ENCODE results near the gene EFS. TPM values are rescaled to one million over a fixed set of nuclear protein-coding genes. Genes with fewer than 3 reads are reported as not detected.

The EFS gene
- total RNA-seq, 1 donor from 2014 or later: 17.2 TPM

- Histone ChIP-seq H3K4me1 (ENCODE audit: control insufficient read depth in 3 of 3, insufficient read depth in 3 of 3, low read length in 3 of 3) (no peaks in the 10 kb centered on the region), H3K36me3 (ENCODE audit: control insufficient read depth in 3 of 3, insufficient read depth in 3 of 3, low read length in 3 of 3) (no peaks in the 10 kb centered on the region), H3K4me3 (ENCODE audit: low read length in 3 of 3) (no peak overlapping the region), H3K27ac (ENCODE audit: low read depth, low read length) (no peak overlapping the region), H3K27me3 (ENCODE audit: control insufficient read depth in 3 of 3, insufficient read depth in 3 of 3, low read length in 3 of 3) (peaks cover 0 to 6% (median 2%) of the 10 kb centered on the region in 3 donors), H3K9ac (ENCODE audit: low read depth in 1 of 3, low read length in 3 of 3) (no peak overlapping the region), H3K9me3 (ENCODE audit: control insufficient read depth in 3 of 3, low read length in 3 of 3) (no peaks in the 10 kb centered on the region)
These were observed 8.1 kb upstream of the EFS start for GRCh38 chr14:23373041-23373440.

GRCh38 chr14:23372509-23372908 lies 7.5 kb upstream of the EFS start, which contains the start of gene IL25:
IL25 (plus strand) TSS chr14:23372809.
- Histone ChIP-seq H3K27ac (ENCODE audit: low read depth, low read length) (no peak within 1 kb of the TSS), H3K27me3 (ENCODE audit: control insufficient read depth in 3 of 3, insufficient read depth in 3 of 3, low read length in 3 of 3) (peaks cover 0 to 6% (median 6%) of the 10 kb centered on the region in 3 donors), H3K4me3 (ENCODE audit: low read length in 3 of 3) (no peak within 1 kb of the TSS), H3K9ac (ENCODE audit: low read depth in 1 of 3, low read length in 3 of 3) (no peak within 1 kb of the TSS), H3K9me3 (ENCODE audit: control insufficient read depth in 3 of 3, low read length in 3 of 3) (no peaks in the 10 kb centered on the region), H3K36me3 (ENCODE audit: control insufficient read depth in 3 of 3, insufficient read depth in 3 of 3, low read length in 3 of 3) (no peaks in the 10 kb centered on the region), H3K4me1 (ENCODE audit: control insufficient read depth in 3 of 3, insufficient read depth in 3 of 3, low read length in 3 of 3) (no peaks in the 10 kb centered on the region)

GRCh38 chr14:23371865-23372264 lies 6.9 kb upstream of the EFS start:
- H3K27ac ChIP-seq (ENCODE audit: low read depth, low read length): no peak overlapping the region
- H3K4me3 ChIP-seq (ENCODE audit: low read length in 3 of 3): no peak overlapping the region
- H3K9ac ChIP-seq (ENCODE audit: low read depth in 1 of 3, low read length in 3 of 3): no peak overlapping the region
- no peaks in the 10 kb centered on the region for H3K9me3 ChIP-seq (ENCODE audit: control insufficient read depth in 3 of 3, low read length in 3 of 3)
- H3K36me3 ChIP-seq (ENCODE audit: control insufficient read depth in 3 of 3, insufficient read depth in 3 of 3, low read length in 3 of 3): no peaks in the 10 kb centered on the region
- H3K27me3 ChIP-seq (ENCODE audit: control insufficient read depth in 3 of 3, insufficient read depth in 3 of 3, low read length in 3 of 3): peaks cover 0 to 12% (median 6%) of the 10 kb centered on the region in 3 donors
- no peaks in the 10 kb centered on the region for H3K4me1 ChIP-seq (ENCODE audit: control insufficient read depth in 3 of 3, insufficient read depth in 3 of 3, low read length in 3 of 3)

DNA sequence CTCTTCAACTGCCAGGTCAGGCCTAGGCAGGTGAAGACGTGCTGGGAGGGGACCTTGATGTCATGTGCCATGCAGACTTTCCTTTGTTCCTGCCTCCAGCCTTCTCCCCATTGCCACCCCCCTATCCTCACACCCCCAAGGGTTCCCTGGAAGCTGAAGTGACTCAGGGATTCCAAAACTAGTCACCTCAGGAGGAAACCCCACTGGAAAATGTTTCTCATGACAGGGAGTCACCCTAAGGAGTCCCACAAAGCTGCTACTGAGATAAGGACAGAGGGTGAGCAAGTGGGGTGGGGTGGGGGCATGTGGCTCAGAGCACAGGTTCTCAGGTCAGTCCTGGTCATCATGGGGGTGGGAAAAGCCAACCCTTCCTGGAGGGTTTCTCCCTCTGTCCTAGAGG lies 5.2 kb upstream of the EFS start:
- Histone ChIP-seq H3K9ac (ENCODE audit: low read depth in 1 of 3, low read length in 3 of 3) (no peak overlapping the region), H3K4me1 (ENCODE audit: control insufficient read depth in 3 of 3, insufficient read depth in 3 of 3, low read length in 3 of 3) (peaks cover 0 to 7% (median 0%) of the 10 kb centered on the region in 3 donors), H3K27me3 (ENCODE audit: control insufficient read depth in 3 of 3, insufficient read depth in 3 of 3, low read length in 3 of 3) (peaks cover 3 to 16% (median 13%) of the 10 kb centered on the region in 3 donors), H3K4me3 (ENCODE audit: low read length in 3 of 3) (no peak overlapping the region), H3K36me3 (ENCODE audit: control insufficient read depth in 3 of 3, insufficient read depth in 3 of 3, low read length in 3 of 3) (no peaks in the 10 kb centered on the region), H3K9me3 (ENCODE audit: control insufficient read depth in 3 of 3, low read length in 3 of 3) (no peaks in the 10 kb centered on the region), H3K27ac (ENCODE audit: low read depth, low read length) (no peak overlapping the region)

DNA sequence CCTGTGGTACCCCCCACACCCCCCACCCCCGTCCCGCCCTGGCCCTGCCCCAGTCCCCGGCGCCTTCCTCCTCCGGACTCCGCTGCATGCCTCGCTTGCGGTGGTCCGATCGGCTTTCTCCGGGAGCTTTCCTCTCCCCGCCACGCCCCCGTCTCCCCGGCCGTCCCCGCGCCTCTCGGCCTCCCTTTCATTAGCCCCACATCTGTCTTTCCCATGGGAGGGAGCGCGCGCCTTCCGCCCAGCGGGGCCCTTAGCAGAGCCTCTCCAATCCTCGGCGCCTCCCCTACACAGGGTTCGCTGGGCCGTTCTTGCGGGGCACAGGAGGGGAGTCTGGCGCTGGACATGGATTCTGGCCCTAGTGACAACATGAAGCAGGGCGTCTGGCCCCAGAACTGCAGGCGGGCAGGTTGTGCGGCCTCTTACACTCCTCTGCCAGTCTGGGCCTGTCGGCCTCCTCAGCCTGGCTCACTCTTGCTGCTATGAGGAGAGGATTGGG lies 1.5 kb upstream of the EFS start:
- peak overlapping the region; percentile 32 to 69 (median 51) for H3K9ac ChIP-seq (ENCODE audit: low read depth in 1 of 3, low read length in 3 of 3)
- H3K36me3 ChIP-seq (ENCODE audit: control insufficient read depth in 3 of 3, insufficient read depth in 3 of 3, low read length in 3 of 3): no peaks in the 10 kb centered on the region
- H3K4me3 ChIP-seq (ENCODE audit: low read length in 3 of 3): peak overlapping the region in 1 of 3 donors; percentile 13

DNA sequence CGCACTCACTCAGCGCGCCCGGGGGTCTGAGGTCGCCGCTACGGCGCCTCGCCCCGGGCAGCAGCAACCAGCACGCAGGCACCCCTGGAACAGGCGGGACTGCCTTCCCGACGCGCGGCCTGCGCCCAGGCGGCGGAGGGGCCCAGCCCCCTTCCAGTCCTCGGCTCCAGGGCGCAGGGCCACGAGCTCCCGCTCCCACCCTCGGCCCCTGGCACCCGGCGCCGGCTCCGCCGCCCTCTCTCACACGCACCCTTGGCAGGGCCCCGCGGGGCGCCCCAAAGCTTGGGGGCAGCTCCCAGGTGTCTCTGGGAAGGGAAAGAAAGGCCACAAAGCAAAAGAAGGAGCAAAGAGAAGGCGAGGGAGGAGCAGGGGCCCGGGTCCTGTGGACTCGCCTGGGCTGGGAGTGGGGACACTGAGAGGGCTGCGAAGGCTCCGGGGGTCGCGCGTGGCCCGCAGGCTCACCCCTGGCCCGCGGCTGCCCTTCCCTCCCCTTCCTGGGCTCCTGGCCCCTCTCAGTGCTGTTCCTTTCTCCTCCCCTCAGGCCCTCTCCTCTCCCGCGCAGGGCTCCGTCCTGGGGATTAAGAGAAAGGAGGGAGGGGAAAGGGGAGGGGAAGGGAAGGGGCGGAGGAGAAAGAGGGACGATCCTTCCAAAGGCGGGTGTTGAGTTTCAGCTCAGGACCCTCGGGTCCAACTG lies 907 bp upstream of the EFS start:
- Histone ChIP-seq H3K9ac (ENCODE audit: low read depth in 1 of 3, low read length in 3 of 3) (peak overlapping the region; percentile 53 to 77 (median 65)), H3K36me3 (ENCODE audit: control insufficient read depth in 3 of 3, insufficient read depth in 3 of 3, low read length in 3 of 3) (no peaks in the 10 kb centered on the region), H3K27me3 (ENCODE audit: control insufficient read depth in 3 of 3, insufficient read depth in 3 of 3, low read length in 3 of 3) (peaks cover 7 to 27% (median 26%) of the 10 kb centered on the region in 3 donors), H3K4me3 (ENCODE audit: low read length in 3 of 3) (peak overlapping the region; percentile 54 to 64 (median 59)), H3K9me3 (ENCODE audit: control insufficient read depth in 3 of 3, low read length in 3 of 3) (no peaks in the 10 kb centered on the region), H3K4me1 (ENCODE audit: control insufficient read depth in 3 of 3, insufficient read depth in 3 of 3, low read length in 3 of 3) (peaks cover 0 to 16% (median 5%) of the 10 kb centered on the region in 3 donors), H3K27ac (ENCODE audit: low read depth, low read length) (peak overlapping the region; percentile 80)

More for the DNA sequence above, 1.5 kb upstream of the EFS start:
- Histone ChIP-seq H3K9me3 (ENCODE audit: control insufficient read depth in 3 of 3, low read length in 3 of 3) (no peaks in the 10 kb centered on the region), H3K27ac (ENCODE audit: low read depth, low read length) (peak overlapping the region; percentile 80), H3K4me1 (ENCODE audit: control insufficient read depth in 3 of 3, insufficient read depth in 3 of 3, low read length in 3 of 3) (peaks cover 0 to 16% (median 5%) of the 10 kb centered on the region in 3 donors), H3K27me3 (ENCODE audit: control insufficient read depth in 3 of 3, insufficient read depth in 3 of 3, low read length in 3 of 3) (peaks cover 7 to 31% (median 26%) of the 10 kb centered on the region in 3 donors)

GRCh38 chr14:23364164-23365035 lies 572 bp downstream of the EFS start:
- no peaks in the 10 kb centered on the region for H3K9me3 ChIP-seq (ENCODE audit: control insufficient read depth in 3 of 3, low read length in 3 of 3)
- peaks cover 0 to 16% (median 5%) of the 10 kb centered on the region in 3 donors for H3K4me1 ChIP-seq (ENCODE audit: control insufficient read depth in 3 of 3, insufficient read depth in 3 of 3, low read length in 3 of 3)
- peak overlapping the region; percentile 65 to 71 (median 70) for H3K4me3 ChIP-seq (ENCODE audit: low read length in 3 of 3)
- peaks cover 7 to 25% (median 24%) of the 10 kb centered on the region in 3 donors for H3K27me3 ChIP-seq (ENCODE audit: control insufficient read depth in 3 of 3, insufficient read depth in 3 of 3, low read length in 3 of 3)
- H3K27ac ChIP-seq (ENCODE audit: low read depth, low read length): peak overlapping the region; percentile 80
- peak overlapping the region; percentile 65 to 83 (median 77) for H3K9ac ChIP-seq (ENCODE audit: low read depth in 1 of 3, low read length in 3 of 3)
- no peaks in the 10 kb centered on the region for H3K36me3 ChIP-seq (ENCODE audit: control insufficient read depth in 3 of 3, insufficient read depth in 3 of 3, low read length in 3 of 3)

- H3K4me3 ChIP-seq (ENCODE audit: low read length in 3 of 3): no peak overlapping the region
- H3K27ac ChIP-seq (ENCODE audit: low read depth, low read length): no peak overlapping the region
- H3K27me3 ChIP-seq (ENCODE audit: control insufficient read depth in 3 of 3, insufficient read depth in 3 of 3, low read length in 3 of 3): peaks cover 7 to 30% (median 17%) of the 10 kb centered on the region in 3 donors
- H3K36me3 ChIP-seq (ENCODE audit: control insufficient read depth in 3 of 3, insufficient read depth in 3 of 3, low read length in 3 of 3): no peaks in the 10 kb centered on the region
- no peaks in the 10 kb centered on the region for H3K9me3 ChIP-seq (ENCODE audit: control insufficient read depth in 3 of 3, low read length in 3 of 3)
- H3K9ac ChIP-seq (ENCODE audit: low read depth in 1 of 3, low read length in 3 of 3): no peak overlapping the region
- H3K4me1 ChIP-seq (ENCODE audit: control insufficient read depth in 3 of 3, insufficient read depth in 3 of 3, low read length in 3 of 3): peaks cover 0 to 16% (median 5%) of the 10 kb centered on the region in 3 donors
These were observed 2.8 kb downstream of the EFS start for GRCh38 chr14:23362200-23362599.

DNA sequence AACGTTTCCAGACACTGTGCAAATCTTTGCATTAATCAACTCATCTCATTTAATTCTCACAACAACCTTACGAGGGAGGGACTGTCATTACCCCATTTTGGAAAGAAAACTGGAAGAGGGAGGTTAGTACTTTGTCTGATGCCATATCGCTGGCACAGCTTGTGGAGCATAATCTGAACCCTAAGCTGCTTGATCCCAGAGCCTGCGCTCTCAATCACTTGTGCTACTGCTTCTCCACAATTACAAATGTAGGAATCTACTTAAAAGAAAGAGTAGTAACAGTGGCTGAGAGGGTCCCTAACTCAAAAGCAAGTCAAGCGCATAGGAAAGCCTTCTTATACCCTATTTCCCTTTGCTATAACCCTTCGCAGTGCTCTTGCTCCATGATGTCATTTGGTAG lies 3.2 kb downstream of the EFS start:
- Histone ChIP-seq H3K9ac (ENCODE audit: low read depth in 1 of 3, low read length in 3 of 3) (no peak overlapping the region), H3K27ac (ENCODE audit: low read depth, low read length) (no peak overlapping the region)

More for the DNA sequence above, 3.2 kb downstream of the EFS start:
- Histone ChIP-seq H3K4me3 (ENCODE audit: low read length in 3 of 3) (no peak overlapping the region), H3K4me1 (ENCODE audit: control insufficient read depth in 3 of 3, insufficient read depth in 3 of 3, low read length in 3 of 3) (peaks cover 0 to 16% (median 5%) of the 10 kb centered on the region in 3 donors), H3K36me3 (ENCODE audit: control insufficient read depth in 3 of 3, insufficient read depth in 3 of 3, low read length in 3 of 3) (no peaks in the 10 kb centered on the region), H3K9me3 (ENCODE audit: control insufficient read depth in 3 of 3, low read length in 3 of 3) (no peaks in the 10 kb centered on the region), H3K27me3 (ENCODE audit: control insufficient read depth in 3 of 3, insufficient read depth in 3 of 3, low read length in 3 of 3) (peaks cover 7 to 30% (median 13%) of the 10 kb centered on the region in 3 donors)

Data from skeletal muscle tissue (tissue), 4 donors.